NCI-H2171 (cell line): ENCODE measurements around the gene BTAF1.

Experiments used
- DNase-seq: peaks from one replicate; lab custom pipeline; 2025; lab: John Stamatoyannopoulos, UW

BTAF1 gene

DNA sequence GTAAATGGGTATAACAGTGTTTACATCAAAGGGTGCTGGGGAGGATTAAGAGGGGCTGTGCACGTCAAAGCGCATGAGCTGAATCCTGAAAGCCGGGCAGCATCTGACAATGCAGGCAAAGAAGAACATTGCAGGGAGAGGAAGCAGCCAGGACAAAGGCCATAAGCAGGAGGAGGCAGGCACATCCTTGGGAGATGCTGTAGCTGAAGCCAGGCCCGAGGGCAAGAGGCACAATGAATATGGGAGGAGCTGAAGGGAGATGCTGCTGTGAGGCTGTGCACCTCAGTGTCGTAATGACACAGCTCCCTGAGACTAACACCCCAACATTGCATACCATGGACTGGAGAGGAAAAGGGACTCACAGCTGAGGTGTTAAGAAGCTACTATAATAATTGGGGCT lies 129.2 kb downstream of the BTAF1 start:
- DNase-seq = no peak

GRCh38 chr10:92054807-92055206 lies 131.2 kb downstream of the BTAF1 start:
- no peak for DNase-seq

DNA sequence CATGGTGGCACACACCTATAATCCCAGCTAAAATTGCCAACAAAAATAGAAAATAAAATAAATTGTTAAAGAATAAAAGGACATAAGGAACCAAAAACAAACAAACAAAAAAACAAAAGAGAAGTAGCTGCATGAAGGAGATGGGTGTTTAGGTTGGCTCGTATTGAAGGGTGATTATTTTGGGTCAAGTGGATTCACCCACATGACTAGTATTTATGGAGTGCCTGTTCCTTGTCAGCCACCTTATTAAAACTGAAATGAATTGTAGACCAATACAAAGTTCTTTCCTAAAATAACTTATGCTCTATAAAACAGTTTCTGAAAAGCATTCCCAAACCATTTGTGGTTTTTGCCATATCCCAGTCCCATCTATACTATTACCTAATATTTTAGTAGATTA lies 138.7 kb downstream of the BTAF1 start:
- no peak for DNase-seq

DNA sequence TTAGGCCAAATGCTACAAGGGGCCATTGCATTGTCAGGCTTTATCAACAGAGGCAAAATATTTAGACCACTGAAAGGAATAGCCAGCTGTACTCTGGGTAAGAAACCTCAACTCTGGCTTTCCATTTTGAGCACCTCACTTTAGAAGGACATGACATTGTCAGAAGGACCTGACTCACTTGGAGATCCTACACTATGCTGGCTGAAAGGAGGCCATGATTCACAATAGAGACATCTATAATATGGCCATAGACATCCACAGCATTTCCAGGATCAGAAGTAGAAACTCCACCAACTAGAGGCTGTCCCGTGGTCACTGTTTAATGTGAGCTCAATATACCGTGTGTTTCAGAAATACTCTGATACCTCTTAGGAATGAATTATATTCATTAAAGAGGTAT lies 140.9 kb downstream of the BTAF1 start:
- DNase-seq = no peak

GRCh38 chr10:92066386-92066785 lies 142.8 kb downstream of the BTAF1 start:
- DNase-seq = no peak

DNA sequence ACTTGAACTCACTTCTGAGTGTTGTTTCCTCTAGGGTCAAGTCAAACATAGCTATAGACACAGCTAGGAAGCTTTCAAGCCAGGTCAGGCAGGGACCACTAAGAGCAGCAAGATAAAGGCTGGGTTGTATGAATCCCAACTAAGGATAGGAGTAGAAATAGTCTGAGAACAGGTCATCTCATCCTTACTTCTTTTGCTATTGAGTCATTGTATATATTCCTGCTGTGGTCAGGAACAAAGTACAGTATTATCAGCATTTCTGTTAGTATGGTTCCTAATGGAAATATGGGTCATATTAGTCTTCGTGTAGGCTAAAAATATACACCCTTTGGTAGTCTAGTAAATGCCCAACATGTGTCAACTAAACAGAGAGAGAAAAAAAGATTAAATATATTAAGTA lies 145.3 kb downstream of the BTAF1 start:
- DNase-seq = no peak

- no peak for DNase-seq
These were observed 150.7 kb downstream of the BTAF1 start for GRCh38 chr10:92074126-92074887.

- DNase-seq = no peak
These were observed 152.3 kb downstream of the BTAF1 start for GRCh38 chr10:92075829-92076228.

DNA sequence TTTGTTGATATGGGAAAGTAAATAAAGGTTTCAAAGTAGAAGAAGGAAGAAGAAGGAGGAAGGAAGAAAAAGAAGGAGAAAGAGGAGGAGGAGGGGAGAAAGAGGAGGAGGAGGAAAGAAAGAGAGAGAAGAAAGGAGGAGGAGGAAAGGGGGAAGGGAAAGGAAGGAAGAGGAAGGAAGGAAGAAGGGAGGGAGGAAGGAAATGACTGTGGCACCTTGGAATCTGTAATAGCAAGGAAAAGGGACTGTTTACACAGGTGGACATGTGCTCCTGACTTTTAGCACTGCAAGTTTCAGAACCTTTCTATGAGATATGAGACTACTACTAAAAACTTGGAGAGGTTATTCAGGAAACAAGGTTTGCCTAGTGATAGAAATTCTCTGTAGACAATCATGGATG lies 153.2 kb downstream of the BTAF1 start:
- no peak for DNase-seq

GRCh38 chr10:92079003-92079402 lies 155.4 kb downstream of the BTAF1 start:
- DNase-seq = no peak
